ENCODE data around the gene TTLL6.
A peak's percentile ranks its signal among the peaks of the same experiment; 100 is the strongest.

TTLL6 gene

DNA sequence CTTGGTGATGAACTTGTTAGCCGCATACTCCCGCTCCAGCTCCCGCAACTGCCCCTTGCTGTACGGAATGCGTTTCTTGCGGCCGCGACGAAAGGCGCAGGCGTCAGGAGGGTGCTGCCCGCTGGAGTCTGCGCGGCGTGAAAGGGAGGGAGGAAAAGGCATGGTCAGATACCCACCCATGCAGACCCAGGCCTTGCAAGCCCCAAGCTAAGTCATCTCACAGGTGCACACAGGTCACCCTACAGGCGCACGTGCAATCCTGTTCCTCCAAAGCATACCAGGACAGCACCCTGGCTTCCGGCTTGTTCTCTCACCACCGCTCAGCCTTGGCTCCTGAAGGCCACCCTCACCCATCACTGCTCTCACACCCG lies 90.1 kb downstream of the TTLL6 start:
- H3K27ac ChIP-seq, result no peak overlapping the region
- intact Hi-C loops (cut with DNase I; ENCODE audit: low total_unique reads), result loop anchor here (5.0 to 10.0 kb wide), 2 partner anchors 65 to 158 kb away; no protein-coding TSS in a partner anchor
- peaks cover 13 to 100% of the 10 kb centered on the region in 2 donors for H3K27me3 ChIP-seq

GRCh38 chr17:48726114-48726915 lies 90.7 kb downstream of the TTLL6 start:
- Histone ChIP-seq H3K27ac (no peak overlapping the region), H3K9me3 (no peaks in the 10 kb centered on the region), H3K4me3 (no peak overlapping the region), H3K36me3 (no peaks in the 10 kb centered on the region), H3K27me3 (peaks cover 13 to 100% of the 10 kb centered on the region in 2 donors), H3K4me1 (peaks cover 0 to 38% (median 27%) of the 10 kb centered on the region in 4 donors)
- intact Hi-C loops (cut with DNase I; ENCODE audit: low total_unique reads), result loop anchor here (5.0 to 10.0 kb wide), 2 partner anchors 66 to 158 kb away; no protein-coding TSS in a partner anchor
- no peak for TF ChIP-seq CTCF (IDR thresholded peaks at IDR 0.05)
- DNase-seq, result no peak

More for the DNA sequence above, 90.1 kb downstream of the TTLL6 start:
- Histone ChIP-seq H3K4me1 (peaks cover 0 to 38% (median 27%) of the 10 kb centered on the region in 4 donors), H3K4me3 (no peak overlapping the region), H3K9me3 (no peaks in the 10 kb centered on the region), H3K36me3 (no peaks in the 10 kb centered on the region)
- DNase-seq, result no peak
- no peak for TF ChIP-seq CTCF (IDR thresholded peaks at IDR 0.05)

DNA sequence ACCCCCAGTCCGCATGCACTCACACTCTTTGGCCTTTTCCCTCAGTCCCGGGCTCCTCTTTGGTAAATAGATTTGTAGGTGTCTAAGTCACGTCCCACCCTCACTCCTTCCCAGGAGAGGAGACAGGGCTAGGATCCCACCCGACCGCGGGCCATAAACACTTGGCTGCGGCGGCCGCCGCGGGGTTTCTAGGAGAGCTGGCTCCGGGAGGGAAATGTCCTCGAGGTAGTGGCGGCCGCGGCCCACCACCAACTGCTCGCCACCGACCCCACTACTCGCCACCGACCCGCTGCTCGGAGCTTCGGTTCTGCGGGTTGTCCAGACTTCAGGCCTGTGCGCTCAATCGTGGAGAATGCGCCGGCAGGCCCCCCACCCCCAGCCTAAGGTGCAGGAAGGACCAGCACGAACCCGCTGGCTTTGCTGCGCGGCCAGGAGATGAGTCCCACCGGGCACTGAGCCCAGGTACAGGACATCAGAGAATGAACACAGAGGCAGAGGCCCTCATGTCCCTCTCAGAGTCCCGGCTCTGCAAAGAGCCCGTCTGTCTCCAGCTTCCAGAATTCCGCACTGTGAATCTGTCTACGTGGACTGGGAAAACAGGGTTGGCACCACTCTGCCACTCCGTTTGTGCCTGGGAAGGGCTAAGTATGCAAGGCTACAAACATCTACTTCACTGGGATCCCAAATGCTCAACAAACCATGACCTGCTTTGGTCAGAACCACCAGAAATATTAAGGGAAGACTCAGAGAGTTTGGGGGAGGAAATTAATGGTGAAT lies 91.6 kb downstream of the TTLL6 start:
- TF ChIP-seq CTCF (IDR thresholded peaks at IDR 0.05), result no peak
- Histone ChIP-seq H3K4me3 (no peak overlapping the region), H3K36me3 (no peaks in the 10 kb centered on the region), H3K27me3 (peaks cover 13 to 100% of the 10 kb centered on the region in 2 donors), H3K27ac (no peak overlapping the region), H3K4me1 (peaks cover 0 to 38% (median 27%) of the 10 kb centered on the region in 4 donors), H3K9me3 (no peaks in the 10 kb centered on the region)
- DNase-seq, result no peak
- intact Hi-C loops (cut with DNase I; ENCODE audit: low total_unique reads), result loop anchor here (5.0 to 10.0 kb wide), 2 partner anchors 67 to 159 kb away; no protein-coding TSS in a partner anchor

- no peak for DNase-seq
- TF ChIP-seq CTCF (IDR thresholded peaks at IDR 0.05), result no peak
- intact Hi-C loops (cut with DNase I; ENCODE audit: low total_unique reads), result loop anchor here (5.0 to 10.0 kb wide), 2 partner anchors 67 to 160 kb away; no protein-coding TSS in a partner anchor
- H3K27me3 ChIP-seq, result peaks cover 13 to 100% of the 10 kb centered on the region in 2 donors
- no peaks in the 10 kb centered on the region for H3K9me3 ChIP-seq
- H3K36me3 ChIP-seq, result no peaks in the 10 kb centered on the region
- H3K4me1 ChIP-seq, result peaks cover 0 to 38% (median 27%) of the 10 kb centered on the region in 4 donors
- H3K27ac ChIP-seq, result no peak overlapping the region
- H3K4me3 ChIP-seq, result no peak overlapping the region
Measured at GRCh38 chr17:48725004-48725287, 92.1 kb downstream of the TTLL6 start.

DNA sequence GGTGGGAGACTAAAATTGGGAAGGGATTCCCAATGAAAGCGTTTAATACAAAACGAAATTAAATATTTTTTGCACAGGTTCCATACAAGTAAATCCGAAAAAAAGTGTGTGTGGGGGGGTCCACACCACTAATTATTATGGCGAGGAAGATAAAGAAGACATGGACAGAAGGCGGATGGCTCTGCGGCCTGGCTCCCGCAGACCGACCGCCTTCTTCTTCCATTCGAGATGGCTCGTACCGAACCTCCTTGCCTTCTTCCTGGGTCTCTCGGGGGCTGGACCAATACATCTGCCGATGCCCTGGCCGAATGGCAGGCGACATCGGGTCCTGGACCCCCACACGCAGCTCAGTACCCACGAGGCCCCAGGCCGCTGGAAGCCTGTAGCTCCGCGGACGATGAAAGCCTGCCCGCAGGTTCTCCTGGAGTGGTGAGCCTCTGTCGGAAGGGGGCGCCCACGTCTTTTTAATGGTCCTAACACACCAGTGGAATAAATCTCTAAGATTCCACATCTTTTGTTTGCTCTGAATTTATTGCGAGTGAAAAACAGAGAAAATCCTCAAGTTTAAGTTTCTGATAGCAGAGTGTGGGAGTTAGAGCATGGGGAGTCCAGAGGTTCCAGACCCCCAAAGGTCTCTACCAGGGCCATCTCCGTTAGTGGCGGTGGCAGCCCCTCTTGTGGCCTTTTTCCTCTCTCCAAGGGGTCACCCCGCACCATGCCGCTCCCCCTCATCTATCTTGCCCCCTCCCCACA lies 92.6 kb downstream of the TTLL6 start:
- TF ChIP-seq CTCF (IDR thresholded peaks at IDR 0.05), result peak; percentile 53 to 56
- H3K36me3 ChIP-seq, result no peaks in the 10 kb centered on the region
- intact Hi-C loops (cut with DNase I; ENCODE audit: low total_unique reads), result loop anchor here (5.0 to 10.0 kb wide), 2 partner anchors 68 to 160 kb away; no protein-coding TSS in a partner anchor
- H3K9me3 ChIP-seq, result no peaks in the 10 kb centered on the region
- H3K27me3 ChIP-seq, result peaks cover 13 to 100% of the 10 kb centered on the region in 2 donors
- no peak overlapping the region for H3K27ac ChIP-seq
- H3K4me3 ChIP-seq, result no peak overlapping the region
- peaks cover 0 to 40% (median 27%) of the 10 kb centered on the region in 4 donors for H3K4me1 ChIP-seq
- peak; percentile 82 to 83 for DNase-seq
